Left lung (tissue), 10 donors: ENCODE results near the gene PLPP3. TPM values are rescaled to one million over a fixed set of nuclear protein-coding genes. Genes with fewer than 3 reads are reported as not detected.

ENCODE experiments used
- ATAC-seq: fragments of 200-7000 bp; cut with Tn5 transposase; one replicate; pipeline ENCODE4 v1.9.1; 2020; ENCODE audit warnings: moderate library complexity
- DNase-seq, 4 donors: peaks; one replicate each; pipeline ENCODE4 v3.0.0-alpha.2; 2013 to 2020
- H3K27ac ChIP-seq, 2 donors: fragments of 200-600 bp; sonication (generic) in 1 of 2; one replicate each; pipeline versions ENCODE4 v1.5.0 to v1.8.0; 2020 to 2021
- H3K27me3 ChIP-seq, 2 donors: fragments of 200-600 bp; sonication (generic) in 1 of 2; one replicate each; pipeline versions ENCODE4 v1.5.0 to v1.8.0; 2020 to 2021
- H3K36me3 ChIP-seq, 2 donors: fragments of 200-600 bp; sonication (generic) in 1 of 2; one replicate each; pipeline versions ENCODE4 v1.5.0 to v1.8.0; 2020 to 2021
- H3K4me1 ChIP-seq, 2 donors: fragments of 200-600 bp; one replicate each; pipeline ENCODE4 v1.8.0; 2021
- H3K4me3 ChIP-seq, 2 donors: fragments of 200-600 bp; sonication (generic) in 1 of 2; one replicate each; pipeline versions ENCODE4 v1.5.0 to v1.8.0; 2020 to 2021; ENCODE audit warnings: mild to moderate bottlenecking in 1 of 2
- H3K9me3 ChIP-seq, 2 donors: fragments of 200-600 bp; sonication (generic) in 1 of 2; one replicate each; pipeline versions ENCODE4 v1.5.0 to v1.8.0; 2020 to 2021
- intact Hi-C, 2 donors: fragments of 100-400 bp; cut with DNase I; formaldehyde crosslinking; loops; one replicate each; pipeline versions ENCODE4 v1.11.2 to v1.14.2; 2022
- polyA plus RNA-seq, 6 donors: library from polyadenylated mRNA; unstranded; fragments of 120-200 nt; gene quantifications; one replicate each; pipeline ENCODE4 v1.2.1, GENCODE V29; 2013; ENCODE audit not compliant: insufficient read length in 6 of 6
- total RNA-seq, 2 donors: library from RNA; stranded (reverse); fragmentation: NEBNext Ultra II Directional; extraction: Animal tissue kit (Norgen Biotek cat#: 25700); gene quantifications; one replicate each; pipeline ENCODE4 v1.2.1, GENCODE V29; 2021
- TF ChIP-seq, protein P1 (sequence below), 2 donors: fragments of 200-600 bp; sonication (generic) in 1 of 2; IDR thresholded peaks; one replicate each; pipeline versions ENCODE4 v1.5.0 to v1.8.0; 2021; ENCODE audit warnings: antibody characterized with exemption in 2 of 2
- donor health status: DM: no; HTN: yes; CAD: no.
- donor health status: DM: no; HTN: no; CAD: no.

The PLPP3 gene
- total and polyA plus RNA-seq, 8 donors: 44.5 to 145 (median 115) TPM

- DNase-seq (no peak), ATAC-seq (peak; percentile 40)
- intact Hi-C loops: no loop called here
- H3K4me3 ChIP-seq: no peak overlapping the region
- H3K9me3 ChIP-seq: no peaks in the 10 kb centered on the region
- TF ChIP-seq, protein P1, sequence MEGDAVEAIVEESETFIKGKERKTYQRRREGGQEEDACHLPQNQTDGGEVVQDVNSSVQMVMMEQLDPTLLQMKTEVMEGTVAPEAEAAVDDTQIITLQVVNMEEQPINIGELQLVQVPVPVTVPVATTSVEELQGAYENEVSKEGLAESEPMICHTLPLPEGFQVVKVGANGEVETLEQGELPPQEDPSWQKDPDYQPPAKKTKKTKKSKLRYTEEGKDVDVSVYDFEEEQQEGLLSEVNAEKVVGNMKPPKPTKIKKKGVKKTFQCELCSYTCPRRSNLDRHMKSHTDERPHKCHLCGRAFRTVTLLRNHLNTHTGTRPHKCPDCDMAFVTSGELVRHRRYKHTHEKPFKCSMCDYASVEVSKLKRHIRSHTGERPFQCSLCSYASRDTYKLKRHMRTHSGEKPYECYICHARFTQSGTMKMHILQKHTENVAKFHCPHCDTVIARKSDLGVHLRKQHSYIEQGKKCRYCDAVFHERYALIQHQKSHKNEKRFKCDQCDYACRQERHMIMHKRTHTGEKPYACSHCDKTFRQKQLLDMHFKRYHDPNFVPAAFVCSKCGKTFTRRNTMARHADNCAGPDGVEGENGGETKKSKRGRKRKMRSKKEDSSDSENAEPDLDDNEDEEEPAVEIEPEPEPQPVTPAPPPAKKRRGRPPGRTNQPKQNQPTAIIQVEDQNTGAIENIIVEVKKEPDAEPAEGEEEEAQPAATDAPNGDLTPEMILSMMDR (IDR thresholded peaks at IDR 0.05): no peak
- H3K27ac ChIP-seq: no peak overlapping the region
- H3K4me1 ChIP-seq: peaks cover 13 to 28% of the 10 kb centered on the region in 2 donors
- H3K27me3 ChIP-seq: no peaks in the 10 kb centered on the region
- H3K36me3 ChIP-seq: peaks cover 0 to 21% of the 10 kb centered on the region in 2 donors
Measured at GRCh38 chr1:56491441-56491840, 87.9 kb downstream of the PLPP3 start.

- ATAC-seq: no peak
- Histone ChIP-seq H3K27ac (no peak overlapping the region), H3K27me3 (no peaks in the 10 kb centered on the region), H3K4me1 (peaks cover 6 to 20% of the 10 kb centered on the region in 2 donors), H3K9me3 (no peaks in the 10 kb centered on the region), H3K4me3 (no peak overlapping the region), H3K36me3 (peaks cover 0 to 13% of the 10 kb centered on the region in 2 donors)
- TF ChIP-seq, protein P1 (IDR thresholded peaks at IDR 0.05): no peak
- intact Hi-C loops: no loop called here
- no peak for DNase-seq
Measured at GRCh38 chr1:56490619-56491018, 88.7 kb downstream of the PLPP3 start.

- H3K27ac ChIP-seq: no peak overlapping the region
- DNase-seq (no peak), ATAC-seq (no peak)
- TF ChIP-seq, protein P1 (IDR thresholded peaks at IDR 0.05): no peak
- intact Hi-C loops: no loop called here
- H3K9me3 ChIP-seq: no peaks in the 10 kb centered on the region
- peaks cover 6 to 15% of the 10 kb centered on the region in 2 donors for H3K4me1 ChIP-seq
- H3K36me3 ChIP-seq: peaks cover 0 to 7% of the 10 kb centered on the region in 2 donors
- no peak overlapping the region for H3K4me3 ChIP-seq
- H3K27me3 ChIP-seq: no peaks in the 10 kb centered on the region
Measured at GRCh38 chr1:56489695-56490094, 89.7 kb downstream of the PLPP3 start.

- Histone ChIP-seq H3K27ac (no peak overlapping the region), H3K36me3 (no peaks in the 10 kb centered on the region), H3K9me3 (no peaks in the 10 kb centered on the region), H3K4me1 (peaks cover 0 to under 1% of the 10 kb centered on the region in 2 donors), H3K4me3 (no peak overlapping the region), H3K27me3 (no peaks in the 10 kb centered on the region)
- TF ChIP-seq, protein P1 (IDR thresholded peaks at IDR 0.05): no peak
- intact Hi-C loops: no loop called here
- DNase-seq (no peak), ATAC-seq (no peak)
Measured at GRCh38 chr1:56484695-56485094, 94.7 kb downstream of the PLPP3 start.

DNA sequence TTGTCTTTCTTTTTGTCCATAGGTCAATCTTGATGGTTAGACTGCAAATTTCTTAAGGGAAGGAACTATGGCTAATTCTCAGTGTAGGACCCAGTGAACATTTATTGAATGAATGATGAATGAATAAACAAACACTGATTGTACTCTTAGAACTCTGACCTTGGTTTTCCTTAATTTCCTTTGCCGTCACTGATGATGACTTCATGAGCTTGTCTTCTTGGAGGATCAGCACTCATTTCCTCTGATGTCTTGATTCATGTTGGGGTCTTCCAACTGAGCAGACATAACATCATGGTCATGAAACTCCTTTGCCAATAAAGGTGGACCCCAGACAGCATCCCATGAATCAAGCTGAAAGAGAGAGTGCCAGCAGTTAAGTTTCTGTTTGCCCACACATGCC, 96.3 kb downstream of the PLPP3 start:
- no peak for ATAC-seq
- Histone ChIP-seq H3K4me1 (peaks cover 0 to 16% of the 10 kb centered on the region in 2 donors), H3K4me3 (no peak overlapping the region), H3K36me3 (no peaks in the 10 kb centered on the region), H3K27ac (no peak overlapping the region), H3K27me3 (no peaks in the 10 kb centered on the region), H3K9me3 (no peaks in the 10 kb centered on the region)
- TF ChIP-seq, protein P1 (IDR thresholded peaks at IDR 0.05): no peak
- intact Hi-C loops: no loop called here
- DNase-seq: no peak
